Measurements from ENCODE around the gene NCOA1.

The NCOA1 gene

GRCh38 chr2:24814516-24814915 is 323.5 kb downstream of the NCOA1 start:
- no peak overlapping the region for H3K4me3 ChIP-seq (ENCODE audit: low read depth, low read length)
- no peak for DNase-seq (ENCODE audit: low read depth)

GRCh38 chr2:24815171-24815570 is 324.1 kb downstream of the NCOA1 start:
- no peak for DNase-seq (ENCODE audit: low read depth)
- H3K4me3 ChIP-seq (ENCODE audit: low read depth, low read length), result no peak overlapping the region
- no peak for TF ChIP-seq CTCF (IDR thresholded peaks at IDR 0.05; ENCODE audit: low read depth, low read length, missing control alignments)

More at GRCh38 chr2:24814516-24814915, 323.5 kb downstream of the NCOA1 start:
- no peak for TF ChIP-seq CTCF (IDR thresholded peaks at IDR 0.05; ENCODE audit: low read depth, low read length, missing control alignments)

- no peak for DNase-seq (ENCODE audit: low read depth)
- no peak overlapping the region for H3K4me3 ChIP-seq (ENCODE audit: low read depth, low read length)
- TF ChIP-seq CTCF (IDR thresholded peaks at IDR 0.05; ENCODE audit: low read depth, low read length, missing control alignments), result no peak
Measured at GRCh38 chr2:24816404-24816803, 325.4 kb downstream of the NCOA1 start.

GRCh38 chr2:24816884-24817283 is 325.8 kb downstream of the NCOA1 start:
- no peak overlapping the region for H3K4me3 ChIP-seq (ENCODE audit: low read depth, low read length)
- DNase-seq (ENCODE audit: low read depth), result no peak
- no peak for TF ChIP-seq CTCF (IDR thresholded peaks at IDR 0.05; ENCODE audit: low read depth, low read length, missing control alignments)

GRCh38 chr2:24818721-24819167 is 327.7 kb downstream of the NCOA1 start:
- TF ChIP-seq CTCF (IDR thresholded peaks at IDR 0.05; ENCODE audit: low read depth, low read length, missing control alignments), result no peak
- no peak for DNase-seq (ENCODE audit: low read depth)

GRCh38 chr2:24819442-24820174 is 328.6 kb downstream of the NCOA1 start:
- TF ChIP-seq CTCF (IDR thresholded peaks at IDR 0.05; ENCODE audit: low read depth, low read length, missing control alignments), result no peak
- no peak overlapping the region for H3K4me3 ChIP-seq (ENCODE audit: low read depth, low read length)
- no peak for DNase-seq (ENCODE audit: low read depth)

More at GRCh38 chr2:24818721-24819167, 327.7 kb downstream of the NCOA1 start:
- H3K4me3 ChIP-seq (ENCODE audit: low read depth, low read length), result no peak overlapping the region

- no peak for TF ChIP-seq CTCF (IDR thresholded peaks at IDR 0.05; ENCODE audit: low read depth, low read length, missing control alignments)
- DNase-seq (ENCODE audit: low read depth), result no peak
- no peak overlapping the region for H3K4me3 ChIP-seq (ENCODE audit: low read depth, low read length)
Measured at GRCh38 chr2:24820175-24820513, 329.1 kb downstream of the NCOA1 start.
